GM23338 (cell line): ENCODE data around the gene PROSER1. TPM values are rescaled to one million over a fixed set of nuclear protein-coding genes. Genes with fewer than 3 reads are reported as not detected.
"Not testable (repeated sequence)": the region's sequence is repeated elsewhere in the genome, so short reads cannot be mapped to it uniquely, and the experiment has no call there.

Experiments used
- ATAC-seq: fragments of 200-7000 bp; cut with Tn5 transposase; 3 replicates; pipeline ENCODE4 v1.9.1; 2020
- DNase-seq: peaks from one replicate; pipeline ENCODE4 v3.0.0-alpha.2; 2015; ENCODE audit warnings: low spot score
- H2AFZ ChIP-seq: fragments of 200-600 bp; sonication (generic); 2 replicates; pipeline ENCODE4 v1.8.0; 2016; ENCODE audit warnings: antibody characterized with exemption, mild to moderate bottlenecking, moderate library complexity
- H3F3A ChIP-seq: fragments of 200-600 bp; sonication (generic); replicated peaks from 2 replicates; pipeline ENCODE4 v1.8.0; 2017; ENCODE audit warnings: antibody characterized with exemption, mixed run types, low read depth
- H3K27ac ChIP-seq: fragments of 200-600 bp; sonication (generic); 2 replicates; pipeline ENCODE4 v1.6.1; 2016; ENCODE audit warnings: low read depth
- H3K27me3 ChIP-seq: fragments of 200-600 bp; sonication (generic); 2 replicates; pipeline ENCODE4 v1.8.0; 2016; ENCODE audit warnings: mild to moderate bottlenecking, mixed run types, moderate library complexity; ENCODE audit not compliant: insufficient read depth
- H3K36me3 ChIP-seq: fragments of 200-600 bp; sonication (generic); 2 replicates; pipeline ENCODE4 v1.8.0; 2016; ENCODE audit warnings: mild to moderate bottlenecking; ENCODE audit not compliant: insufficient read depth
- H3K4me1 ChIP-seq: fragments of 200-600 bp; sonication (generic); 2 replicates; pipeline ENCODE4 v1.8.0; 2016; ENCODE audit warnings: mild to moderate bottlenecking, moderate library complexity; ENCODE audit not compliant: insufficient read depth
- H3K4me2 ChIP-seq: fragments of 200-600 bp; sonication (generic); 2 replicates; pipeline ENCODE4 v1.7.1; 2017; ENCODE audit warnings: mixed run types
- H3K4me3 ChIP-seq: fragments of 200-600 bp; sonication (generic); 2 replicates; pipeline ENCODE4 v1.6.1; 2016; ENCODE audit warnings: mixed run types
- H3K79me2 ChIP-seq: fragments of 200-600 bp; sonication (generic); replicated peaks from 2 replicates; pipeline ENCODE4 v1.8.0; 2017; ENCODE audit warnings: mild to moderate bottlenecking; ENCODE audit not compliant: insufficient read depth
- H3K9me2 ChIP-seq: fragments of 200-600 bp; sonication (generic); 2 replicates; pipeline ENCODE4 v1.8.0; 2017; ENCODE audit not compliant: insufficient read depth
- H4K20me1 ChIP-seq: fragments of 200-600 bp; sonication (generic); replicated peaks from 2 replicates; pipeline ENCODE4 v1.8.0; 2017; ENCODE audit warnings: mild to moderate bottlenecking; ENCODE audit not compliant: insufficient read depth
- H3K27ac Mint-ChIP-seq: 2 replicates; pipeline ENCODE4 v1.8.0; 2020; ENCODE audit warnings: inconsistent platforms, mild to moderate bottlenecking, moderate library complexity, mixed read lengths
- H3K27me3 Mint-ChIP-seq: 3 replicates; pipeline ENCODE4 v1.8.0; 2022; ENCODE audit warnings: low read depth, mild to moderate bottlenecking, moderate library complexity, mixed read lengths, inconsistent platforms; ENCODE audit not compliant: insufficient read depth, poor library complexity
- H3K36me3 Mint-ChIP-seq: 3 replicates; pipeline ENCODE4 v1.8.0; 2021; ENCODE audit warnings: low read depth, mild to moderate bottlenecking, inconsistent platforms, moderate library complexity, mixed read lengths
- H3K4me1 Mint-ChIP-seq: 3 replicates; pipeline ENCODE4 v1.8.0; 2020; ENCODE audit warnings: mild to moderate bottlenecking, inconsistent platforms, mixed read lengths
- H3K4me3 Mint-ChIP-seq: 3 replicates; pipeline ENCODE4 v1.8.0; 2021; ENCODE audit warnings: moderate library complexity, mild to moderate bottlenecking, inconsistent platforms, mixed read lengths
- H3K9me3 Mint-ChIP-seq: 3 replicates; pipeline ENCODE4 v1.8.0; 2020; ENCODE audit warnings: moderate library complexity, mild to moderate bottlenecking, inconsistent platforms, mixed read lengths
- CREB1 ChIP-seq: fragments of 250-450 bp; sonication (Bioruptor Pico); IDR thresholded peaks from 2 replicates; pipeline ENCODE4 v1.5.0; 2020; ENCODE audit warnings: low read depth, mild to moderate bottlenecking, moderate library complexity
- ETS1 ChIP-seq: IDR thresholded peaks from 2 replicates; pipeline ENCODE4 v1.6.1; 2016; ENCODE audit warnings: antibody characterized with exemption
- POLR2AphosphoS5 ChIP-seq: IDR thresholded peaks from 2 replicates; pipeline ENCODE4 v1.6.1; 2016; ENCODE audit warnings: antibody characterized with exemption, low read depth
- ZNF114 ChIP-seq: fragments of 250-450 bp; sonication (Bioruptor Pico); IDR thresholded peaks from 2 replicates; pipeline ENCODE4 v1.5.0; 2020; ENCODE audit warnings: mild to moderate bottlenecking, moderate library complexity
- ZNF462 ChIP-seq: fragments of 250-450 bp; sonication (Bioruptor Pico); IDR thresholded peaks from 2 replicates; pipeline ENCODE4 v1.5.0; 2020; ENCODE audit warnings: mild to moderate bottlenecking, moderate library complexity
- long read RNA-seq: library from polyadenylated mRNA; unstranded; transcript quantifications from one replicate; pipeline ENCODE4 v2.0.0, GENCODE V29; 2020; ENCODE audit not compliant: unreplicated experiment
- polyA plus RNA-seq: library from polyadenylated mRNA; unstranded; fragments of >200 nt; fragmentation: Nextera tagmentation; extraction: Ambion mirVana; gene quantifications from 2 replicates; pipeline ENCODE4 v1.2.1, GENCODE V29; 2016
- total RNA-seq: library from RNA; depleted of rRNA; stranded (reverse); fragments of >200 nt; shearing (Covaris generic); gene quantifications from 2 replicates; pipeline ENCODE4 v1.2.3, GENCODE V29; 2014; rRNA removed

The PROSER1 gene
- total RNA-seq: 116 and 141 TPM in 2 replicates
- 58.8 and 64.9 TPM in 2 replicates for polyA plus RNA-seq
- long read RNA-seq, partial matches to known transcripts: 5 of 8 reads
- long read RNA-seq, other reads (novel, unspliced or antisense): 3 of 8 reads

DNA sequence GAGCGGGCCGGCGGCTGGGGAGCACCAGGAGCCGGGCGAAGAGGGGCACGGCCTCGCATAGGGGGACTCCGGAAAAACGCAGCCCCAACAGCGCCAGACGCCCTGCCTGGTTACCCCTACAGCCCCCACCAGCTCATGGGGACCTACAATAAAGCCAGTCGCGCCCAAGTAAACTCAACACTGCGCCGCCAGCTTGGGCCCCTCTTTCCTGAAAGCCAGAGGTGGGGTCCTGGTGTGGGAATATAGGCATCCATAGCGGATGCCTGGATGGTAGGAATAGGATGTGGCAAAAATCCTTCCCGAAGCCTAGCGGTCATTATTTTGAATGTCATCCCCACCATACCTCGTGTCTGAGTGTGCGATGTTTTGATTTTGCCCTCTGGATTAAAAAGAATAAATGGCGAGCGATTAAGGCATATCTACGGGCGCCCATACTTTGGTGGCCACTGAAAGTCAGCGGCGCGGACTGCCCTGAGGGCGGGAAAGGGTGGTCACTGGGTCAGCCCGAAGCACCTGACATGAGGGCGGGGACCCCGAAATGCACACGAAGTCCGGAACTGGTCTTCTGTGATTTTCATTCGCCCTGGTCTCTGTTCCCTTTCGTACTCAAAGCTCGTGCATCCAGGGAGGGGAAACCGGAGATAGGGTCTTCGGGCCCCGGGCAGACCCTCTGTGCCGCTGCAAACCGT lies at the start of gene PROSER1, which contains the start of gene NHLRC3:
Gene PROSER1, minus strand, starts transcription at position 210 of the 689 bp plus-strand sequence. CDS start 847 bp downstream, outside the sequence.
Gene NHLRC3, plus strand, starts transcription at position 577 of the 689 bp plus-strand sequence. CDS start 184 bp downstream, outside the sequence.
- peak; percentile 92 for TF ChIP-seq CREB1 (CRISPR knock-in tag)
- no peak for TF ChIP-seq ZNF114 (CRISPR knock-in tag)
- peak; percentile 60; the same call in 1 of the 2 replicates for TF ChIP-seq ETS1
- peak; percentile 73 for TF ChIP-seq POLR2AphosphoS5
- H3K4me3 Mint-ChIP-seq: peak within 1 kb of the TSS; percentile 93
- ATAC-seq (peak; percentile 89), DNase-seq (peak; percentile 96)
- Histone ChIP-seq H3K4me1 (peaks cover 19% of the 10 kb centered on the region), H3K4me3 (peak within 1 kb of the TSS; percentile 86), H3F3A (no peaks in the 10 kb centered on the region), H3K4me2 (peak within 1 kb of the TSS; percentile 76), H3K27ac (peak within 1 kb of the TSS; percentile 90), H3K36me3 (no peaks in the 10 kb centered on the region), H3K27me3 (no peaks in the 10 kb centered on the region), H2AFZ (peak within 1 kb of the TSS; percentile 2), H3K79me2 (peaks cover 53% of the 10 kb centered on the region), H3K9me2 (no peaks in the 10 kb centered on the region), H4K20me1 (peaks cover 16% of the 10 kb centered on the region; the same call in 1 of the 2 replicates)
- no peaks in the 10 kb centered on the region for H3K9me3 Mint-ChIP-seq
- H3K27ac Mint-ChIP-seq: peak within 1 kb of the TSS; percentile 98
- peaks cover 24% of the 10 kb centered on the region for H3K4me1 Mint-ChIP-seq
- peaks cover 11% of the 10 kb centered on the region for H3K36me3 Mint-ChIP-seq
- H3K27me3 Mint-ChIP-seq: peaks cover under 1% of the 10 kb centered on the region

GRCh38 chr13:39086251-39086945 lies 48.5 kb upstream of the PROSER1 start:
- not testable (repeated sequence) for ATAC-seq
- peaks cover 11% of the 10 kb centered on the region; the same call in 2 of the 3 replicates for H3K9me3 Mint-ChIP-seq

DNA sequence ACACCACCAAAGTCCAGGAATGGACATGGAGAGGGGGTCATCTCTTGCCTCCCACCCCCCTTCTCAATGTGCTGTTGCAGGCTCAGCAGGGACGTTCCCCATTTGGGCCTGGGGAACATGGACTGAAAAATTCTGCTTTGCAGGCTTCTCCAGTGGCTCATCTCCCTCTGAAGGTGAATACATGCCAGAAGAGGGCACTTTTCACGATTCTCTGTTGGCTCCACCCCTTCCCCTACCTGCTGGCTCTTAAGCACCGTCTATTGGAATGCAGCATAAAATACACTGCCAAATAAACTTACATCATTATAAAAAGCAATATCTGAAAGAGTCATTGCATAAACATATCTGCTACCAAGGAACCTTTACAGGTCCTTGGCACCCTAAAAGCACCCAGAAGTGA lies 36.1 kb upstream of the PROSER1 start:
- H3K9me2 ChIP-seq: peaks cover 10% of the 10 kb centered on the region; the same call in 1 of the 2 replicates
- no peaks in the 10 kb centered on the region for H3F3A ChIP-seq
- peak overlapping the region; percentile 53; the same call in 1 of the 2 replicates for H2AFZ ChIP-seq
- no peak overlapping the region for H3K4me3 ChIP-seq
- peaks cover 2% of the 10 kb centered on the region for H3K27me3 Mint-ChIP-seq
- peaks cover 5% of the 10 kb centered on the region; the same call in 2 of the 3 replicates for H3K4me1 Mint-ChIP-seq
- no peaks in the 10 kb centered on the region for H3K36me3 ChIP-seq
- H3K4me3 Mint-ChIP-seq: no peak overlapping the region
- ATAC-seq: peak; percentile 65
- H4K20me1 ChIP-seq: no peaks in the 10 kb centered on the region
- H3K4me1 ChIP-seq: peaks cover 5% of the 10 kb centered on the region; the same call in 1 of the 2 replicates
- H3K27ac Mint-ChIP-seq: no peak overlapping the region; the same call in 1 of the 2 replicates
- no peaks in the 10 kb centered on the region for H3K27me3 ChIP-seq
- no peaks in the 10 kb centered on the region for H3K36me3 Mint-ChIP-seq
- DNase-seq: peak; percentile 38
- no peaks in the 10 kb centered on the region for H3K79me2 ChIP-seq
- no peak overlapping the region for H3K4me2 ChIP-seq
- H3K27ac ChIP-seq: no peak overlapping the region
- no peaks in the 10 kb centered on the region for H3K9me3 Mint-ChIP-seq
- TF ChIP-seq ZNF114 (CRISPR knock-in tag): no peak
- no peak for TF ChIP-seq ZNF462 (CRISPR knock-in tag)

More at GRCh38 chr13:39086251-39086945, 48.5 kb upstream of the PROSER1 start:
- H3K4me3 ChIP-seq, H3K79me2 ChIP-seq, H3K4me2 ChIP-seq, H3K9me2 ChIP-seq, H3K27me3 Mint-ChIP-seq, H3K4me1 ChIP-seq, H2AFZ ChIP-seq, H3K36me3 ChIP-seq, H3K27me3 ChIP-seq, H3K27ac ChIP-seq, H4K20me1 ChIP-seq, DNase-seq, H3K36me3 Mint-ChIP-seq, H3K4me1 Mint-ChIP-seq, H3F3A ChIP-seq, H3K27ac Mint-ChIP-seq, H3K4me3 Mint-ChIP-seq: not testable (repeated sequence)
